GM12891 (cell line): ENCODE data around the gene CDC42EP1.
"Not testable (repeated sequence)": the region's sequence is repeated elsewhere in the genome, so short reads cannot be mapped to it uniquely, and the experiment has no call there.

Experiments used
- DNase-seq: peaks from one replicate; pipeline ENCODE4 v3.0.0; 2011; ENCODE audit warnings: low spot score; ENCODE audit not compliant: insufficient read length
- FAIRE-seq: peaks from 2 replicates; lab custom pipeline; 2011; peaks lifted over from hg19 to GRCh38; lab: Jason Lieb, UNC
- PAX5 ChIP-seq: IDR thresholded peaks from 2 replicates; pipeline ENCODE4 v1.6.1; 2011; ENCODE audit warnings: low read length, moderate library complexity, mild to moderate bottlenecking; ENCODE audit not compliant: insufficient read depth, severe bottlenecking
- POLR2A ChIP-seq: IDR thresholded peaks from 2 replicates; pipeline ENCODE4 v1.6.1; 2011; ENCODE audit warnings: low read depth, low read length, control low read depth
- POLR2AphosphoS5 ChIP-seq: IDR thresholded peaks from 2 replicates; pipeline ENCODE4 v1.6.1; 2011; ENCODE audit warnings: low read depth, low read length, control low read depth
- POU2F2 ChIP-seq: IDR thresholded peaks from 2 replicates; pipeline ENCODE4 v1.6.1; 2011; ENCODE audit warnings: low read depth, mild to moderate bottlenecking, control low read depth, low read length, moderate library complexity
- SPI1 ChIP-seq: IDR thresholded peaks from 2 replicates; pipeline ENCODE4 v1.6.1; 2011; ENCODE audit warnings: low read depth, low read length, control low read depth
- TAF1 ChIP-seq: IDR thresholded peaks from 2 replicates; pipeline ENCODE4 v1.6.1; 2011; ENCODE audit warnings: low read depth, low read length, control low read depth

CDC42EP1 gene

GRCh38 chr22:37609240-37610152, 49.2 kb downstream of the CDC42EP1 start:
- TF ChIP-seq TAF1 (peak; percentile 98), POLR2A (peak; percentile 15), POLR2AphosphoS5 (peak; percentile 51), SPI1 (no peak), POU2F2 (no peak), PAX5 (no peak)
- FAIRE-seq (no peak), DNase-seq (no peak)

DNA sequence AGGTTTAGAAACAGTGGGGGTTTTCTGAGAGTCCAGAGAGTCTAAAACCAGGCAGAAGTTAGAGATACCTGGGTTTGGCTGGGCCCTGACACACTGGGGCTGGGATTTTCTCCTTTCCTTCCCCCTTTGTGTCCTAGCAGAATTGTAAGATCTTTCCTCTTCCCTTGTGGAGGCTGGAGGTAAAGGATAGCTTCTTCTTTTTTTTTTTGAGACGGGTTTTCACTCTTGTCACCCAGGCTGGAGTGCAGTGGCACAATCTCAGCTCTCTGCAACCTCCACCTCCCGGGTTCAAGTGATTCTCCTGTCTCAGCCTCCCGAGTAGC, 49.8 kb downstream of the CDC42EP1 start:
- FAIRE-seq, DNase-seq: not testable (repeated sequence)

DNA sequence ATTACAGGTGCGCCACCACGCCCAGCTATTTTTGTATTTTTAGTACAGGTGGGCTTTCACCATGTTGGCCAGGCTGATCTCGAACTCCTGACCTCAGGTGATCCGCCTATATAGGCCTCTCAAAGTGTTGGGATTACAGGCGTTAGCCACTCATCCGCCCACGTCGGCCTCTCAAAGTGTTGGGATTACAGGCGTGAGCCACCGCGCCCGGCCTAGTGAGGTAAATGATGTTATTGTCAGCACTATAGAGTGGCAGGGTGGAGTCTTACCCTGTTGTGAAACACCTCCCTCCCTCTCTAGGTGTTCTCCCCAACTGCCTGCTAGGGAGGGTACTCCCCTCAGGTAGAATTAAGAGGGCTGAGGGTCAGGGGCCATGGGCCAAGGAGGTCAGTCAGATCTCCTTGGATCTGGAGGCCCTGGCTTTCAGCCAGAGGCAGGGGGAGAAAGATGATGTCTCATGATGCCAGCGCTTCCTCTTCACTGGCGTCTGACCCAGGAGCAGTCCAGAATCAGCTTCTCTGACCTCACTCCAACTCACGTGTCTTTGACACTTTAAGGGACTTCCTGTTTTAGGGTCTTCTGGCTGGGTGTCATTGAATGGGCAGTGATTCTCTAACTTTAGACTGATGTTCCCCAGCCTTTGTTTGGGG, 50.3 kb downstream of the CDC42EP1 start:
- no peak for DNase-seq
- FAIRE-seq, result no peak
- TF ChIP-seq SPI1 (peak; percentile 56), PAX5 (no peak)

More for the DNA sequence above, 49.8 kb downstream of the CDC42EP1 start:
- 0 out of 2 replicates have a peak, but pooled peaks have one; percentile 9 for TF ChIP-seq POLR2A

- no peak for DNase-seq
- TF ChIP-seq POLR2AphosphoS5 (no peak), PAX5 (no peak), SPI1 (no peak), POU2F2 (no peak), TAF1 (no peak), POLR2A (no peak)
- no peak for FAIRE-seq
Measured at GRCh38 chr22:37611207-37611606, 50.9 kb downstream of the CDC42EP1 start.

DNA sequence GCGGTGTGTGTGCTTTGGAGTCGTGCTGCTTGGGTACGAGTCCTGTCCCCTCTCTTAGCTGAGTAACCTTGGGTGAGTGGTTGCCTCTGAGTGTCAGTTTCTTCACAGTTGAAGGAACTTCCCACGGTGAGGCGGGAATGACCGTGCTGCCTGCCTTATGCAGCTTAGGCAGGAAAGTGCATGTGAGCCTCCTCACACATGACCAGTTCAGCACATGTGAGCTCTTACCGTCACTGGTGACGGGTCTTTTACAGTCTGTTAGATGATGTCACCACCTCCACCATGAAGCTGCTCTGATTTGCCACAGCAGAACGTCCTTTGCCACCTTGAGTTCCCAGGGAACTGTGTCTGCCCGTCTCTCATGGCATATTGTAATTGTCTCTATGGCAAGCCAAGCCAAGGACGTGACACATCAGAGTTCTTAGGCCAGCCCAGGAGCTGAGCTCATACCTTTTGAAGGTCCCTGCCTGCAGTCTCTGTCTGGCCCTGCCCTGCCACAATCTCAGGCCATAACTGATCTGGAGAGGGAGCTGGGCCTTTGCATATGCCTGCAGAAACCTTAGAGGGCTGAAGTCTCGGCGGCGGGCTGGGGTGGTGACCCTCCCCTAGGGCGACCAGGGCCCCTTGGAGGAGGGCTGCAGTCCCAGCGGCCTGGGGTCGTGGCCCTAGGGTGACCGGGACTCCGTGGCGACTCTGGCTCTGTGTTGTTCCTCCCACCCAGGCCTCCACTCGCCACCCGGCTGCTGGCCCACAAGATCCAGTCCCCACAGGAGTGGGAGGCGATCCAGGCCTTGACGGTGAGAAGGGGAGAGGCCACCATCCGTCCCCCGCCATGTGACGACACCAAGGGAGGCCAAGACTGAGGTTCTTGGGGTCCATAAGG, 56.2 kb downstream of the CDC42EP1 start:
- peak; percentile 31 for FAIRE-seq
- no peak for TF ChIP-seq POLR2A
- TF ChIP-seq SPI1, result no peak
- TF ChIP-seq POLR2AphosphoS5, result no peak
- no peak for TF ChIP-seq PAX5
- TF ChIP-seq POU2F2, result no peak
- DNase-seq, result peak; percentile 10

GRCh38 chr22:37617431-37617830, 57.2 kb downstream of the CDC42EP1 start:
- TF ChIP-seq TAF1 (no peak), POLR2AphosphoS5 (no peak), PAX5 (no peak), POLR2A (no peak), POU2F2 (no peak), SPI1 (no peak)
- FAIRE-seq (no peak), DNase-seq (no peak)

DNA sequence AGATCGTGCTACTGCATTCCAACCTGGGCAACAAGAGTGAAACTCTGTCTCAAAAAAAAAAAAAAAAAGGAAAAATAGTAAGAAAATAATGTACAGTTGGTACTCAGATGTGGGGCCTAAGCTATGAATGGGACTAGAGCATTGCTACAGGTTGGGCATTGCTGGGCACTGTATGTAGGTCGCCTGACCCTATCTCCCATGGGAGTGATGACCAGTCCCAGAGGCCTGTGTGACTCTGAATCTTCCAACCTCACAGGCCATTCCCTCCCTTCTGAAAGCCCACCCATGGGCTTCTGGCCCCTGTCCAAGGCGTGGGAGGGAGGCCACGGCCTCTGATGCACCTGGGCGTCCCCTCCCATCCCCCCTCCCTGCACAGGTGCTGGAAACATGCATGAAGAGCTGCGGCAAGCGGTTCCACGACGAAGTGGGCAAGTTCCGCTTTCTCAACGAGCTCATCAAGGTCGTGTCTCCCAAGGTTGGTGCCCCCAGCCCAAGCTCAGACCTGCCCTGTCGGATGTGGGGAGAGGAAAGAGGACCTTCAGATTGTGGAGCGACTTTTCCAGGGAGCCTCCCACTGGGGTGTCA, 57.9 kb downstream of the CDC42EP1 start:
- peak; percentile 53 for DNase-seq
- no peak for TF ChIP-seq PAX5
- TF ChIP-seq POLR2A, result no peak
- peak; percentile 58; the same call in 1 of the 2 replicates for TF ChIP-seq SPI1
- TF ChIP-seq POU2F2, result no peak

GRCh38 chr22:37618674-37619073, 58.4 kb downstream of the CDC42EP1 start:
- TF ChIP-seq POU2F2 (no peak), POLR2AphosphoS5 (no peak), TAF1 (no peak), POLR2A (no peak), PAX5 (no peak), SPI1 (no peak)
- no peak for DNase-seq
- no peak for FAIRE-seq

More for the DNA sequence above, 57.9 kb downstream of the CDC42EP1 start:
- FAIRE-seq, result peak; percentile 92
